Breast epithelium (tissue), 4 donors: ENCODE measurements around the gene PGM2. TPM values are rescaled to one million over a fixed set of nuclear protein-coding genes. Genes with fewer than 3 reads are reported as not detected.

Experiments used
- DNase-seq, 2 donors: peaks; one replicate each; pipeline ENCODE4 v3.0.0-alpha.2; 2019; ENCODE audit warnings: low spot score in 2 of 2
- H3K27ac ChIP-seq, 2 donors: fragments of 200-600 bp; sonication (generic) in 1 of 2; one replicate each; pipeline ENCODE4 v1.5.1; 2016 to 2019; ENCODE audit warnings: mild to moderate bottlenecking in 1 of 2
- H3K27me3 ChIP-seq, 2 donors: fragments of 200-600 bp; sonication (generic) in 1 of 2; one replicate each; pipeline versions ENCODE4 v1.5.1 to v1.6.0; 2017 to 2019; ENCODE audit warnings: control low read depth in 1 of 2, mild to moderate bottlenecking in 1 of 2
- H3K36me3 ChIP-seq: fragments of 200-600 bp; one replicate; pipeline ENCODE4 v1.5.1; 2019
- H3K4me1 ChIP-seq, 2 donors: fragments of 200-600 bp; sonication (generic); one replicate each; pipeline ENCODE4 v1.5.1; 2016 to 2019; ENCODE audit warnings: control low read depth in 1 of 2
- H3K4me3 ChIP-seq, 3 donors: fragments of 200-600 bp; sonication (generic); 1 replicate in 2 of 3; 2 replicates in 1 of 3; pipeline ENCODE4 v1.5.1; 2016 to 2019; ENCODE audit warnings: mild to moderate bottlenecking in 3 of 3, moderate library complexity in 2 of 3
- H3K9me3 ChIP-seq, 2 donors: fragments of 200-600 bp; sonication (generic) in 1 of 2; one replicate each; pipeline ENCODE4 v1.5.1; 2016 to 2019; ENCODE audit warnings: control low read depth in 1 of 2
- CTCF ChIP-seq, 3 donors: fragments of 450-650 bp; IDR thresholded peaks; one replicate each; pipeline ENCODE4 v1.5.1; 2016 to 2017; ENCODE audit warnings: antibody characterized with exemption in 3 of 3, mild to moderate bottlenecking in 3 of 3, moderate library complexity in 3 of 3
- POLR2A ChIP-seq: fragments of 450-650 bp; IDR thresholded peaks from one replicate; pipeline ENCODE4 v1.6.1; 2016; ENCODE audit warnings: antibody characterized with exemption, mild to moderate bottlenecking, moderate library complexity
- POLR2AphosphoS5 ChIP-seq, 3 donors: sonication (generic); formaldehyde crosslinking; IDR thresholded peaks; one replicate each; pipeline ENCODE4 v1.6.1; 2017; ENCODE audit warnings: antibody characterized with exemption in 3 of 3
- intact Hi-C: fragments of 100-400 bp; cut with DNase I; formaldehyde crosslinking; loops from one replicate; pipeline ENCODE4 v1.15.1; 2023; ENCODE audit warnings: low total_unique reads
- total RNA-seq, 3 donors: library from RNA; depleted of rRNA; stranded (reverse); fragments of >200 nt; gene quantifications; one replicate each; pipeline ENCODE4 v1.1.0, GENCODE V29; 2016

Gene PGM2
- total RNA-seq, 3 donors from 2014 or later = 11.0 to 26.2 (median 21.3) TPM

DNA sequence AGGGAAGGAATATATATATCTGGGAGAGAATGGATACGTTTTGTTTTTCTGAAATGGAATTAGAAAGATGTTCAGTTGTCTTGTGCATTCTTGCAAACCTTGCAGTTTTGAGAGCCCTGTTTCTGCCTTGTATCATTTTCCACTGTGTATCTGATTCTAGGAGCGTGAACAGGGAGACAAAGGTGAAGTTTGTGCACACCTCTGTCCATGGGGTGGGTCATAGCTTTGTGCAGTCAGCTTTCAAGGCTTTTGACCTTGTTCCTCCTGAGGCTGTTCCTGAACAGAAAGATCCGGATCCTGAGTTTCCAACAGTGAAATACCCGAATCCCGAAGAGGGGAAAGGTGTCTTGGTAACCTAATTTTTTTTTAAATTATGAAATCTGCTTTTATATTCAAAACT, 17.7 kb downstream of the PGM2 start:
- H3K27me3 ChIP-seq = no peaks in the 10 kb centered on the region
- no peak overlapping the region for H3K4me3 ChIP-seq
- intact Hi-C loops = no loop called here
- no peaks in the 10 kb centered on the region for H3K9me3 ChIP-seq
- TF ChIP-seq POLR2A (no peak), CTCF (IDR thresholded peaks at IDR 0.05) (no peak), POLR2AphosphoS5 (IDR thresholded peaks at IDR 0.05) (no peak)
- DNase-seq = no peak
- H3K36me3 ChIP-seq = peaks cover 4% of the 10 kb centered on the region
- H3K4me1 ChIP-seq = no peaks in the 10 kb centered on the region
- no peak overlapping the region for H3K27ac ChIP-seq

- TF ChIP-seq CTCF (IDR thresholded peaks at IDR 0.05) = no peak
- TF ChIP-seq POLR2AphosphoS5 (IDR thresholded peaks at IDR 0.05) = no peak
- TF ChIP-seq POLR2A = no peak
- intact Hi-C loops = no loop called here
- Histone ChIP-seq H3K9me3 (no peaks in the 10 kb centered on the region), H3K27ac (no peak overlapping the region), H3K27me3 (no peaks in the 10 kb centered on the region), H3K4me1 (no peaks in the 10 kb centered on the region), H3K4me3 (no peak overlapping the region), H3K36me3 (peaks cover 4% of the 10 kb centered on the region)
- DNase-seq = no peak
These were observed 18.7 kb downstream of the PGM2 start for GRCh38 chr4:37845201-37845600.

DNA sequence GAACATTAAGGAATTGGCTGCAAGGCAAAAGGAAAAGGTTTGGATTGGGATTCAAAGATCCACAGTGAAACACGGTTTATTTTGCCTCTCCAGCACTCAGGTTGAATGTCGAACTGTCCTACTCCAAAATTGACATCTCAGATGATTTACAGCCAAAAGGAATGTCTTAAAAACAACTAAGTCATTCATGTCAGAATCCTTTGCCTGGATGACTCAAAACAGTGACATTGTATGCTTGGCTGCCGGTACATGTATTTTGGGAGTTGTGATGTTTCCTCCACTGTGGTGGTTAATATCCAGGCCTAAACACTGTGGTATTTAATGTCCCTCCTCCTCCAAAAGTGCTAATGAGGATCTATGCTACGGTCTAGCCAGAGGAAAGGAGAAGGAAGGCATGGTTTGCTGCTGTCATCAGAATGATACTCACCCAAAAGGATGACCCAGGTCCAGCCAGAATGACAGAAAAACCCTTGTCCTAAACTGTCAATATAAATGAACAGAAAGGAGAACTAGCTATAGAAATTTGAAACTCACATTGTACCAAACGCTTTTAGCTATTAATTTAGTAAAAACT, 20.9 kb downstream of the PGM2 start:
- Histone ChIP-seq H3K4me1 (no peaks in the 10 kb centered on the region), H3K27ac (no peak overlapping the region), H3K27me3 (no peaks in the 10 kb centered on the region), H3K9me3 (no peaks in the 10 kb centered on the region), H3K36me3 (peaks cover 4% of the 10 kb centered on the region), H3K4me3 (no peak overlapping the region)
- intact Hi-C loops = no loop called here
- no peak for TF ChIP-seq CTCF (IDR thresholded peaks at IDR 0.05)
- no peak for TF ChIP-seq POLR2A
- TF ChIP-seq POLR2AphosphoS5 (IDR thresholded peaks at IDR 0.05) = no peak
- no peak for DNase-seq

DNA sequence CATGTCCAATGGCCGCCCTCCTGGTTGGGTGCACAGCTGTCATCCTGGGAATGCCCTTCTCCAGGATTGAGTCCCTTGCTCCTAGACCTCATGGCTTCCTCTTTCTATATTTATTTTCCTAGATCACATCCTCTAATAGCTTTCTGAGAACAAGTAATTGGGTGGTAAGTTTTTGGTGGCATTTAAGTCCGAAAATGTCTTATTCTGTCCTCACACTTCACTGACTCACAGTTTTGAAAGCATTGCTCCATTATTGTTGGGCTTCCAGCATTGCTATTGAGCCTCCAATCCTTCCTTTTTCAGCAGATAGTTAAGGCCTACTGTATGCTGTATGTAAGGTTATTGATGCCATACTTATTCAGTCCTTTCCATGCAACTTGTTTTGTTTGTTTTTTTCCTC, 25.9 kb downstream of the PGM2 start:
- DNase-seq = no peak
- TF ChIP-seq POLR2AphosphoS5 (IDR thresholded peaks at IDR 0.05) (no peak), CTCF (IDR thresholded peaks at IDR 0.05) (no peak), POLR2A (no peak)
- H3K27me3 ChIP-seq = no peaks in the 10 kb centered on the region
- no peaks in the 10 kb centered on the region for H3K9me3 ChIP-seq
- H3K4me3 ChIP-seq = no peak overlapping the region
- intact Hi-C loops = no loop called here
- H3K27ac ChIP-seq = no peak overlapping the region
- peaks cover 3% of the 10 kb centered on the region for H3K36me3 ChIP-seq
- H3K4me1 ChIP-seq = no peaks in the 10 kb centered on the region

GRCh38 chr4:37858112-37858511, 31.6 kb downstream of the PGM2 start:
- no peak overlapping the region for H3K27ac ChIP-seq
- intact Hi-C loops = no loop called here
- H3K4me3 ChIP-seq = no peak overlapping the region
- peaks cover 3% of the 10 kb centered on the region for H3K36me3 ChIP-seq
- H3K9me3 ChIP-seq = no peaks in the 10 kb centered on the region
- TF ChIP-seq POLR2A = no peak
- no peak for TF ChIP-seq CTCF (IDR thresholded peaks at IDR 0.05)
- no peak for TF ChIP-seq POLR2AphosphoS5 (IDR thresholded peaks at IDR 0.05)
- DNase-seq = no peak
- no peaks in the 10 kb centered on the region for H3K4me1 ChIP-seq
- no peaks in the 10 kb centered on the region for H3K27me3 ChIP-seq
